ENCODE results near the gene C1QTNF1.

Gene C1QTNF1

DNA sequence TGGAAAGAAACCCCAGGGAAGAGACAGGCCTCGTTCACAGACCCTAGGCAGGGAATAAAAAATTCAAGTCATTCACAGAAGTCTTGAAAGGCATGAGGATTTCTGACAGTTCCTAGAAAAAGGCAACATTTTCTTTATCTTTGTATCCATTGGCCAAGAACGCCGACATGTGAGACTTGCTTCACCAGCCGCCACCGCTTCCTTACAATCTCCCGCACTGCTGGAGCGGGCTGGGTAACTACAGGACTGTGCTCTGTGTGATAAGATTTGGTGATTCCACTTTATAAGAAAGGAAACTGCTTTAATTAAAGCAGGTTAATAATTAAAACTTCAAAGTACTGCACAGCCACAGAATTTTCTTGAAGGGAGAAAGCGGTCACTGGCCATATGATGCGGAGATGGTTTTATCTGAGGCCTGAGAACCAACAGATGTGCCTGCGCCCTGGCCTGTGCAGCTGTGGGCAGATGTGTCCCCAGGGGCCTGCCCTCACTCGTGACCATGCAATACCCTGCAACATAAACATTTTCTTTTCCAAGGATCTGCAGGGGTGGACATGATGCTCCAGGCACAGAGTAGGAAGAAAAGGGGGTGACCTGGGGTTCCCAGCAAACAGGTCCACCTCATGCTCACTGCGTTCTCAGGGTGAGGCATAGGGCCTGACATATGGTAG lies 31.3 kb upstream of the C1QTNF1 start:
- no peak for DNase-seq (ENCODE audit: low read depth in 2 of 2)

DNA sequence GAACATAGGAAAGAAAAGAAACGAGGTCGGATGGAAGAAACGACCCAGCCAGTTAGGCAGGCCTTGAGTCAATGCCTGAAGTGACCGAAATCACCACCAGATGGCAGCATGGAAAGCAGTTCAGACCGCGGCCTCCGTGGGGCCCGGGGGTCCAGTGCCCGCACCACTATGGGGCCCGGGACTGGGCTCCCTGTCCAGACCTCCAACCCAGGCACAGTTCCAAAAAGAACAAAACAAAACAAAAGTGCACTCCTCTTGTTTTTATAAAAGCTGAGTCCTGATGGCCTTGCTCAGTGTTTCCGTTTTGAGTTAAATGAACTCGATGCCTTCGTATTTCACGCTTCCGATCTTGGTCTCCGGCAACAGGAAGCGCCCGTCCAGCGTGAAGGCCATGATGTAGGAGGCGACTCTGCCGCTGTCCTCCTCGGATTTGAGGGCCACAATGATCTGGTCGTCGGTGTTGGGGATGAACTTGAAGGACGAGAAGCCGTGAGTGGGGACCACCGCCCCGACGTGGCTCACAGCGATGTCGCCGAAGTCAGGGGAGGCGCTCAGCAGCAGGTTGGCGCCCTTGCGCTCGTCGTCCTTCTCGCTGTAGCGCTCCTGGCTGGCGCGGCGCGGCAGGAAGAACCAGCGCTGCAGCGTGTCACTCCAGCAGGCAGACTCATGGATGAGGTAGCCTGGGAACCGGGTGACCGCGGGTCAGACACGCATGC lies 30.6 kb upstream of the C1QTNF1 start:
- DNase-seq (ENCODE audit: low read depth in 2 of 2) = peak in 1 of 2 donors; percentile 45

DNA sequence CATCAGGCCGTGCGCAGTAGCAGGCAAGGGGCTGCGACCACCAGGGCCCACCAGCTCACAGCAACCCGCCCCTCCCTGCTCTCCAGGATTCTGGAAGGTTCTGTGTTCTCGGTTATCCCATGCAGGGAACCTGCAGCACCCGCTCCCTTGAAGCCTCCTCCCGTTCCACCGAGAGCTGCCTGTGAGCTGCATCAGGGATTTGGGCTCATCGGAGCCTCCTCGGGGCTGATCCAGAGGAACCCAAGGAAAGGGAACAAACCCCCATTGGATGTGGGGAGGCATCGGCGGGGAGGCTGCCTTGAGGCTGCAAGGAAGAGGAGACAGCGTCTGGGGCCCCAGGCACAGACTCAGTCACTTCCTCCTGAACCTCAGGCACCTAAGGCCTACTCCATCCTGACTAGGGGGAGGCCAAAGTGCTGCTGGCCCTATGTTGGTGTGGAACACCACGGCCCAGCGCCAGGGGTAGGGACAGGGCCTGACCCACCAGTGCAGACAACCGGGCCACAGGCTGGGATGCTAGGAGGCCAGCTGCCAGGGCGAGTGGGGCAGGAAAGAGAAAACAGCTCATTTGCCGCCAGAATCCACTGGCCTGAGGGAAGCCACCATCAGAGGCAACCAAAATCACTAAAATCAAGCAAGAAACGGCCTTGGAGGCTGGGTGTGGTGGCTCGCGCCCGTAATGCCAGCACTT lies 29.8 kb upstream of the C1QTNF1 start:
- DNase-seq (ENCODE audit: low read depth in 2 of 2) = no peak

DNA sequence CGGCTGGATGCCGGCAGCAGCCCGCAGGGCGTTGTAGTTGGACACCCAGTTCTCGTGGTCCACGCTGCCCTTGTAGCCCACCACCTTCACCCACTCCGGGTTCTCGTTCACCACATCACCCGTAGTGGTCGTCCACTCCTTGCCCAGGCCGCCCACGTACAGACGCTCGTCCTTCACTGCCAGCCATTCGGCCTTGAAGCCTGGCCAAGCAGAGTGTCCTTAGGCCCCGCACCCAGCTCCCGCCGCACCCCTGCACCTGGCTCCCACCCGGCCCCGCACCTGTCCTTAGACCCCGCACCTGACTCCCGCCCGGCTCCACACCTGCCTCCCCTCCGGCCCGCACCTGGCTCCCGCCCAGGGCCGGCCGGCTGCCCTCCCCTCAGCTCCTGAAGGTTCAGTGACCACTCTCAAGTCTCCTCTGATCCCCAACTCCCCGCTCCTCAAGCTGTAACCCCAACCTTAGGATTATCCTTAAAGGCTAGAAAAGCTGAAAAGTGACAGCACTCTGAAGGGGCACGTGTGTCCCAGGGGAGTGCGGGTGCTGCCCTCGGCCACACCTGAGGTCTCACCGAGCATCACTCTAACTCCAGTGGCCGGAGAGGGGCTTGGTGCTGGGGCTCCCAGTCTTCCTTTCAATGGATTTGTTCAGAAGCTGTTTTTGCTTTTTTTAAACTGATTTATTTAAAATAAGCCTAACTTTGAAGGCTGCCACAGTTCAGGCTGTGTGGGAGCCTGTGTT lies 28.8 kb upstream of the C1QTNF1 start:
- no peak for DNase-seq (ENCODE audit: low read depth in 2 of 2)

DNA sequence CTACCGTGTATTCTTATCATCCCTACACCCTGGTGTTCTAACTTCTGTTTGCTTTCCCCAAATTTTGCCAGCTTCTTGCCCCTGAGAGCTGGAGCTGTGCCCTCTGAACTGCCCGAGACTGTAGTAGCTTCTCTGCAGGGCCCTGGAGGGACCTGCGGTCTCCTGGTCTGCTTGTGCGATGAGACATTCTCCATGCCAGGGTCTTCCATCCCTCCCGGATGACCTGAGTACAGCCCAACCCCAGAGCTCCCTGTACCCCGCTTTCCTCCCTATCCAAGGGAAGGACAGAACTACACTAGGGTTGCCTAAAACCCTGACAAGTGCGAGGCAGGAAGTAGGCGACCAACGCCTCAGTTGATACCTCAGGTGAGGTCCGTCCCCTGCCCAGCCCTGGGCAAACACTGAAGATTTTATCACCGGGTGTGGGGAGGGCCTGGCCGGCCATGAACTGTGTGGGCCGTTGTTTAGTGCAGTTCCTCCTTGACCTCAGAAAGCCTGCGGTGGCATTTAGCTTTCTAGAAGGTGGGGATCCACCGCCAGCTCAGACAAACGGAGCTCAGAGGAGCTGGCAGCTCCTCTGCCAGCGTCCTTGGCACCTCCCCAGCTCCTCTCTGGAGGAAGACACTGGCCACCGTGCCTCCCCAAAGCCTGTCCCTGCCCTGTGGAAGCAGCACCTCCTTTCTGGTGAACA lies 28.1 kb upstream of the C1QTNF1 start:
- no peak for DNase-seq (ENCODE audit: low read depth in 2 of 2)

DNA sequence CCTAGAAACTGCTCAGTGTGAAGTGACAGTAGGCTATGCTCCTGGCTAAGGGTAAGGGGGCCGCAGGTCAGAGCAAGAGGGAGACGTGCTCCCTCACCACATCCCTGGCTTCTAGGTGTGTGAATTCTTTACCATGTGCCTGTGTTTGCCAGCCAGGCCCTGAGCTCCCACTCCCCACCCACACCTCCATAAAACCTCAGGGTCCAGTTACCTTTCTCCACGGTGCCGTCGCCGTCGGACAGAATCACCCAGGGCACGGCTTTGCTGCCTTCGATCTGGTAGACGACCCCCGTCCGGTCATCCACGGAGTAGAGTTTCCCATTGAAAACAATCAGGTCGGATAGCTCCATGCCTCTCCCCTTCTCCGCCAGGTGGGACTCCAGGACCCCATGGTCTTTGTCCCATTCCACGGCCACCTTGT lies 27.2 kb upstream of the C1QTNF1 start:
- DNase-seq (ENCODE audit: low read depth in 2 of 2) = no peak

DNA sequence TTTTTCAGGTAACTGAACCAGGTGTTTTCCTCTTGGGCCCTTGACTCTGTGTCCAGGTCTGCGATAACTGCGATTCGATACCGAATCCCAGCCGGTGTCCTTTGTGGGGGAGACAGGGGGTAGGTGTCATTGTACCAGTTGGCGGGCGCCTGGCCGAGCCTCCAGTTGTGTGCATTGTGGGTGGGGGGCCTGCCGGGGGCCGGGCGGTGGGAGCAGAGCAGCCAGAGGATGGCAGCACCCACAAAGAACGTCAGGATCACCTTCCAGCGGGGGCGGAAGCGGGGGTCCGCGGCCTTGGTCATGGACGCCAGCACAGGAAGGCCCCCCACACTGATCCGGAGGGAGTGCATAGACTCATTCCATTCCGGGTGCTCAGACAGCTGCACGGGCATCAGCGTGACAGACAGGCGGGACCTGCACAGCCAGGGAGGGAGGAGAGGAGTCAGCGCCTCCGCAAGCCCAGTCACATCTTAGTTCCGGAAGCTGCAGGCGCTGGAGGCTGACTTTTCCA lies 26.7 kb upstream of the C1QTNF1 start:
- DNase-seq (ENCODE audit: low read depth in 2 of 2) = no peak

DNA sequence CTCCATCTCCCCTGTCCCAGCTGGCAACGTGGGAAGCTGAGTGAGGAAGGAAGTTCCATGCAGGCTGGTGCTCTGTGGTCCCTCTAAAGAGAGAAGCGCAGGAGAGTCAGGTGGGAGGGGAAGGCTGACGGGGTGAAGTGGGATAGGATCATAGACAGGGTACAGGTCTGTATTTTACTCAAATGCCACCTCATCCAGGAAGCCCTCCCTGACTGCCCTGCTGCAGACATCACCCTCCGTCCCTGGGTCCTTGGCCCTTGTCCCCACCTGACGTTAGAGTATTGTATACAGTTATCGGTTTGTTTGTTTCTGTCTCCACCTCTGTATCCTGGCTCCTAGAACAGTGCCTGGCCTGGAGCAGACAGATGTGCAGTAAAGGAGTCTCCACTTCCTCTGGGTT lies 26.1 kb upstream of the C1QTNF1 start:
- no peak for DNase-seq (ENCODE audit: low read depth in 2 of 2)

DNA sequence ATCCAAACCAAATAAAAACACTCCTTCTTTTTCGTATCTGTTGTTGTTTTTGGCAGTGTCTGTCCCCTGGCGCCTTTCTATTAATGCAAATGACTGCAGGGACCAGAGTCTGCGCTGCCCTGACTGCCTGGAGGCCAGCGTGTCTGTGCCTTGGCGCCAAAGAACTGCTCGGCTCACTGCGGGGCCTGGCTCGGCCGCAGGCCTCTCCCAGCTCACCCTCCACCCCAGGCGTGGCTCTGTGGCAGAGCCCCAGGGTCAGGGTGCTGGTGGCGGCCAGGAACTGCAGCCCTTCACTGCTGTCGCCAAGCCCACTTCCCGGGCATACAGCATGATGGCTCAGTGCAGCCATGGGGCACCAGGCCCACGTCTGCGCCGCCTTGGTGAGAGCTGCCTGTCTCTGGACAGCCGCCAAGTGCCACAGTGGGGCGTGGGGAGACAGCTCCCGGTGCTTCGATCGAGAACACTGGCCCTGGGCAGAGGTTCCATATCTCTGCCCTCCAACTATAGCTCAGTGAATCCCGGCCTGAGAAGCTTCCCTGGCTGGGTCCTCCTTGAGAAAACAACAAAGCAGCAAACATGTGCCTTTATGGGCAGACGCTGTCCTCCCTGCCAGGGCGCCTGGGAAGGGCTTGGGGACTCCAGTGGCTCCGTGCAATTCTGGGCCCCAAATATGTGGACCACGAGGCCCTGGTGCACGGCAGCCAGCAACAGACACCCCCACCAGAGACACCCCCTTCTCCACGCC lies 25.5 kb upstream of the C1QTNF1 start:
- DNase-seq (ENCODE audit: low read depth in 2 of 2) = no peak

DNA sequence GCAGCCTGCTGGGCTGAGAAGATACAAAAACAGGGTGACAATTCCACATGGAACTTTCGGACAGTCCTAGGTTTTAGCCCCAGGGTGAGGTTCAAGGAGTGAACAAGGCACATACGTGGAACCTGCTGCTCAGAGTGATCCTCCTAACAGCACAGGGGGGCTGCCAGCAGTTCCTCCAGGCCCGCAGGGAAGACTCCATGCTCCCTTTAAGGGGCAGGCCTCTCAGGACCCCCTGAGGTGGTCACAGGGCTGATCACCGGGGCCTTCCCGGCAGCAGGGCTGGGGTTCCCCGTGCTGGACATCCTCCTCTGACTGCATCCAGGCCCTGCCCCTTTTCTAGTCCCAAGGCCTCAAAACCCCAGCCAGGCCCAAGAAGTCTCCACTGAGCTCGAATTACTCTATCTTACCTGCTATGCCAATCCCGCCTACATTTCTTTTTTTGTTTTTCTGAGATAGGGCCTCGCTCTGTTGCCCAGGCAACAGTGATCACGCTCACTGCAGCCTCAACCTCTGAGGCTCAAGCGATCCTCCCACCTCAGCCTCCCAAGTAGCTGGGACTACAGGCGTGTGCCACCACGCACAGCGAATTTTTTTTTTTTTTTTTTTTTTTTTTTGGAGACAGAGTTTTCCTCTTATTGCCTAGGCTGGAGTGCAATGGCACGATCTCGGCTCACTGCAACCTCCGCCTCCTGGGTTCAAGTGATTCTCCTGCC lies 24.8 kb upstream of the C1QTNF1 start:
- DNase-seq (ENCODE audit: low read depth in 2 of 2) = no peak

DNA sequence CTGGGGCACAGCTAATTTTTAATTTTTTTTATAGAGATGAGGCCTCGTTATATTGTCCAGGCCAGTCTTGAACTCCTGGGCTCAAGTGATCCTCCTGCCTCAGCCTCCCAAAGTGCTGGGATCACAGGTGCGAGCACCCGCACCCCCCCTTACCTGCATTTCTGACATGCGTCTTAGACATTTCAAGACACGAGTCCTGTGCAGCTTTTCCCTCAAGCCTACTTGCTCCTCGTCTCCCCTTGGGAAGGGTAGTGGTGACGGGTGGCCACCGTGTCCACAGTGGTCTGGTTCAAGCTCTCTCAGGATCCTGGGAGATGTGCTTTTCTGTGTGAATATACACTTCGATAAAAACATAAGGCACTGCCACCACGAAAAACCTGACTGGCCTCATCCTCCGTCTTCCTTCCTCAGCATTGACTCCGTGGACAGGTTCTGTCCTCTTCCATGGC lies 24.0 kb upstream of the C1QTNF1 start:
- no peak for DNase-seq (ENCODE audit: low read depth in 2 of 2)

DNA sequence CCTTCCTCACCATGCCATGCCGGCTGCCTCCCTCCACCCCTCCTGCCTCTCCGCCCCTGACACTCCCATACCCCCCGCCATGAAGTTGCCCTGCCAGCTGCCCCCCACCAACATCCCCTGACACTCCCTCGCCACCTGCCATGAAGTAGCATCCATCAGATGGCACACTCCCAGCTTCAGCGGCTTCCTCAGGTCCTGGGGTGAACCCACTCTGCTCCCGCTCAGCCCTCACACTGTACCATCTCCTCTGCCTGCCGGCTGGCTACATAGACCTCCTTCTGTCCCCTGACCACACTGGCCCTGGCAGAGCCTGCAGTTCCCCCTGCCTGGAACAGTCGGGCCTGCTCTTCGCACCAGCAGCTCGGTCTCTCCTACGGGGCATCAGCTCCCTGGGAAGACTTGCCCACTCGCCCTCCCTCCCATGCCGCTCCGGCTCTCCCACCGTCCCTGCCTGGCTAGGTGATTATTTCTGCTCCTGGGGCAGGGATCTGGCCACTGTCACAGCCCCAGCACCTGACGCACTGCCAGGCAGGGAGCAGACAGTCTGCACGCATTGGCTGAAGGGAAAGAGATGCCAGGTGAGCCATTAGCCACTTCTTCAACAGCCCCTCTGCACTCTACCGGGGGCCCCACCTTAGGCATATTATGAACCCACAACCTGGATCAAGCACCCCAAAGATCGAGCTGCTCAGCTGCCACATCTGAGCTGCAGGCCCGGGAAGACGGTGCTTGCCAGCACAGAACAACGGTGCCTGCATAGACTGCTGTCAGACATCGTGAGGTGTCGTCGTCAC lies 23.4 kb upstream of the C1QTNF1 start:
- DNase-seq (ENCODE audit: low read depth in 2 of 2) = no peak

DNA sequence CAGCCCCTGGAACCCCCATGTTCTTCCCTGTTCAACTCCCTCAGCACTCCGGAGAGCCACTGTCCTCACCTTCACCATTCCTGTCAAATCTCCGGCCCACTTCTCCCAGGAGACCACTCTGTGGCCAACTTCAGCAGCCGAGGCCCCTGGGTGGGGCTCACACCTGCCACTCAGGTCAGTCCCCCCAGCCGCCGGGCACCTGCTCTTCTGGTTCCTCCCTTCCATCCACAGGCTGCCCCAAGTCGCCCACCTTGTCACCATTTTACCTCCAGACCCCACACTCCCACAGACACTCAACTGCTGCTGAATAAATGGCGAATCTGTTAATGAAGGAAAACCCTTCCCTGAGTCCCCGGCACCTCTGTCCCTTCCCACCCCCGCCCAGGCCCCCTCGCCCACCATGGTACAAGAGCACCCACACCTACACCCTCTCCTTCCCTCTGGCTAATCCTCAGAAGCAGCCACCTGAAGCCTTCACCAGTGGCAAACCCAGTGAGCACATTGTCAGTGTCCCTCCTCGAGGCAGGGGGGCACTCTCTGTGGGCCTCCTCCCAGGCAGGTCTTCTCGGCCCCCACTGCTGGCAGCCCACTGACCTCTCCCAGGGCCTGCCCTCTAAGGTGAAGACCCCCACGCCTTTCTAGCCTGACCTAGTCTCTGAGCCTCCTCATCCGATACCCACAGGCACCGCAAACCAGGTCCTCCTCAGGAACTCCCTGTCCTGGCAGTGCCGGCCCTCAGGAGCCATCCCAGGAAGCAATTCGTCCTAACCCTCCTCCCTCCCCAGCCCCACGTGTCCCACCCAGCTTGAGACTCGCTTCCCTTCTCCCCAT lies 22.6 kb upstream of the C1QTNF1 start:
- no peak for DNase-seq (ENCODE audit: low read depth in 2 of 2)

DNA sequence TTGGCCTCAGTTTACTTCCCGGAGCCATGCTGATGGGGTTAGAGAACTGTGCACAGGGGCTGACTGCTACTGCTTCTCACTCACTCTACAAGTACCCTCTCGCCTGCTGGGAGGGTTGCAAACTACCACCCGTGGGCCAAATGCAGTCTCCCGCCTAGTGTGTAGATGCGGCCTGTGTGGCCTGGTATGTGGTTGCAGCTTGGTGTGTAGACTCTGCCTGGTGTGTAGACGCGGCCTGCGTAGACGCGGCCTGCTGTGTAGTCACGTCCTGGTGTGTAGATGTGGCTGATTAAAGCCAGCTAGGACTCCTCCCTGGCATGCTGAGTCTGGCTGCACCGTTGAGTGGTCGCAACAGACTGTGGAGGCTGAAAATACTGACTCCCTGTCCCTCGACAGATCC lies 21.7 kb upstream of the C1QTNF1 start:
- DNase-seq (ENCODE audit: low read depth in 2 of 2) = no peak

DNA sequence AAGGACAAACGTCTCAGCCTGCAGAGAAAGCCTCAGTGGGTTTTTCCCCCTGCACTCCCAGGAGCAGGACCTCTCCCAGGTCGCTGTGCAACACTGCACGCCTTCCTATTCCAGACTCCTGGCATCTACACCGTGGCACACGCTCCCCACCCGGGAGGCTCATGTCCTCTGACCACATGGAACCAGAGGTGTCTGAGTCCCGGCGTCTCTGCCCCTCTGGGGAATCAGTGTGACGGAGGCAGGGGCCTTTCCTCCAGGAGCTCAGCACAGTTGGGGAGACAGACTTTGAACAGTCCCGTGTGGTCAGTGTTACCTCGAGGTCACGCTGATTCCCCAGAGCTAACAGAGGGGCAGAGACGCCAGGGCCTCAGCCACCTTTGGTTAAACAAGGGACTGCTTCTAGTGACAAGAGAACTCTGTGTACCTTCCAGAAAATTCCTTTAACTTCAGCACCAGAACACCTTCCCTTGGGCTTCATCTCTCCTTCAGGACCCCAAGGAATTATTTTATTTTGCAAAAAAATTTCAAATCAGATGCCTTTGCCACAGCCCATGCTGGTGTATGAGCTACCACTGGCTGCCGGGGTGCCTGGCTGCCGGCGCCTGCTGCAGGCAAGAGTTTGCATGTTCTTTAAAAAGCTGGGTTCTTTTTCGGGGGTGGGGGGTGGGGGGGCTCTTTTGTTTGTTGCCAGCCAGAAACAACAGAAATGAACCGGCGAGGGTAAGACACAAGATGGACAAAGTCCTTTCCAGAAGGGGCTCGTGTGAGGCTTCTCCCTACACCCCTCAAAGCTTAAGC lies 21.0 kb upstream of the C1QTNF1 start:
- no peak for DNase-seq (ENCODE audit: low read depth in 2 of 2)

DNA sequence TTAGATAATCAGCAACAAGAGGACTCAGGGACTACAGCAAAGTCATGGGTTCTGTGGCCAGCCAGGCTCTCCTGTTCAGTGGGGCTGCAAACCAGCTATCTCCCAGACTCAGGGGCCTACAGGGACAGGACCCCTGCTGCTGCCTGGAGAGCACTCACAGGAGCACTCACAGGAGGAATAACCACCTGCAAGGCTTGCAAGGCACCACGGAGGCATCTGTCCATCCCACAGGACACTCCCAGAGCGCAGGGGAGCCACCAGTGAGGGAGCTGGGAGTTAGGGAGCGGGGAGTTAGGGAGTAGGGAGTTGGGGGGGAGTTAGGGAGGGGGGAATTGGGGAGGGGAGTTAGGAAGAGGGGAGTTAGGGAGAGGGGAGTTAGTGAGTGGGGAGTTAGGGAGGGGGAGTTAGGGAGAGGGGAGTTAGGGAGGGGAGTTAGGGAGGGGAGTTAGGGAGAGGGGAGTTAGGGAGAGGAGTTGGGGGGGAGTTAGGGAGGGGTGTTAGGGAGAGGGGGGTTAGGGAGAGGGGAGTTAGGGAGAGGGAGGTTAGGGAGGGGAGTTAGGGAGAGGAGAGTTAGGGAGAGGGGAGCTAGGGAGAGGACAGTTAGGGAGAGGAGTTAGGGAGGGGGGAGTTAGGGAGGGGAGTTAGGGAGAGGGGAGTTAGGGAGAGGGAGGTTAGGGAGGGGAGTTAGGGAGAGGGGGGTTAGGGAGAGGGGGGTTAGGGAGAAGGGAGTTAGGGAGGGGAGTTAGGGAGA lies 20.1 kb upstream of the C1QTNF1 start:
- no peak for DNase-seq (ENCODE audit: low read depth in 2 of 2)
